HCT116 (cell line): ENCODE results near the gene C1QTNF4. TPM values are rescaled to one million over a fixed set of nuclear protein-coding genes. Genes with fewer than 3 reads are reported as not detected.

Source experiments
- ATAC-seq: fragments of 200-7000 bp; cut with Tn5 transposase; 2 replicates; pipeline ENCODE4 v1.9.1; 2020; ENCODE audit warnings: mild to moderate bottlenecking, moderate library complexity
- BruUV-seq: library from RNA; stranded (reverse); fragments of 400-500 nt; replicated peaks from 2 replicates; lab custom pipeline; 2021; lab: Mats Ljungman, UMichigan
- CTCF ChIA-PET: fragments of 300-600 bp; sonication (Branson Sonifier 250); formaldehyde crosslinking; loops from one replicate; lab custom pipeline; 2021; ENCODE audit warnings: antibody characterized with exemption; lab: Charles Lee
- POLR2A ChIA-PET: fragments of 300-600, 350-600 bp; sonication (Branson Sonifier 250); formaldehyde crosslinking; loops from one replicate; lab custom pipeline; 2021; ENCODE audit warnings: antibody characterized with exemption; lab: Charles Lee
- RAD21 ChIA-PET, 2 experiments: fragments of 300-600 bp; sonication (Branson Sonifier 250); formaldehyde crosslinking; loops; one replicate each; lab custom pipeline; 2023; ENCODE audit warnings: low total read pairs in 2 of 2; ENCODE audit not compliant: uncharacterized antibody in 2 of 2, unreplicated experiment in 2 of 2, low non-redundant PET in 1 of 2; lab: Charles Lee
- DNase-seq: peaks from one replicate; pipeline ENCODE4 v3.0.0-alpha.2; 2010; ENCODE audit warnings: low read depth, low spot score
- H2AFZ ChIP-seq: fragments of 200-600 bp; shearing (Covaris generic), sonication (generic); 2 replicates; pipeline ENCODE4 v1.6.1; 2017; ENCODE audit warnings: low read depth, mixed run types, mixed read lengths, antibody characterized with exemption, low read length; ENCODE audit not compliant: poor library complexity, severe bottlenecking
- H3K27ac ChIP-seq: 2 replicates; pipeline ENCODE4 v1.5.1; 2012; ENCODE audit warnings: low read depth, low read length
- H3K27me3 ChIP-seq: fragments of 200-600 bp; sonication (generic); 2 replicates; pipeline ENCODE4 v1.6.1; 2016; ENCODE audit warnings: mixed run types, low read length, mixed read lengths; ENCODE audit not compliant: insufficient read depth
- H3K36me3 ChIP-seq, 2 experiments: fragments of 200-500 bp in 1 of 2; fragments of 200-600 bp in 1 of 2; sonication (Bioruptor generic) in 1 of 2; sonication (generic) in 1 of 2; 2 replicates each; pipeline versions ENCODE4 v1.5.1 to v1.6.1; 2014 to 2016; ENCODE audit warnings: low read length in 2 of 2, inconsistent platforms in 1 of 2, mixed read lengths in 1 of 2, mixed run types in 1 of 2; ENCODE audit not compliant: insufficient read depth in 2 of 2, control insufficient read depth in 1 of 2
- H3K4me1 ChIP-seq, 2 experiments: fragments of 200-600 bp in 1 of 2; sonication (generic) in 1 of 2; 2 replicates each; pipeline versions ENCODE4 v1.5.1 to v1.6.1; 2012 to 2017; ENCODE audit warnings: low read length in 2 of 2, inconsistent platforms in 1 of 2, mild to moderate bottlenecking in 1 of 2, mixed read lengths in 1 of 2, mixed run types in 1 of 2, moderate library complexity in 1 of 2; ENCODE audit not compliant: insufficient read depth in 2 of 2, control insufficient read depth in 1 of 2
- H3K4me2 ChIP-seq: fragments of 200-600 bp; sonication (generic); 2 replicates; pipeline ENCODE4 v1.6.1; 2017; ENCODE audit warnings: mixed run types, low read length, mixed read lengths
- H3K4me3 ChIP-seq, 2 experiments: fragments of 200-600 bp in 1 of 2; sonication (generic) in 1 of 2; replicated peaks in 1 of 2; 2 replicates each; pipeline ENCODE4 v1.5.1; 2011 to 2016; ENCODE audit warnings: low read length in 2 of 2, control low read depth in 1 of 2, low read depth in 1 of 2, mild to moderate bottlenecking in 1 of 2, mixed read lengths in 1 of 2, mixed run types in 1 of 2
- H3K79me2 ChIP-seq: fragments of 200-600 bp; sonication (generic); 2 replicates; pipeline ENCODE4 v1.6.1; 2017; ENCODE audit warnings: mild to moderate bottlenecking, mixed run types, low read length, moderate library complexity, mixed read lengths; ENCODE audit not compliant: insufficient read depth
- H3K9ac ChIP-seq: fragments of 200-600 bp; sonication (generic); 2 replicates; pipeline ENCODE4 v1.6.1; 2016; ENCODE audit warnings: low read length, mixed read lengths
- H3K9me2 ChIP-seq: fragments of 200-600 bp; sonication (generic), shearing (Covaris generic); 2 replicates; pipeline ENCODE4 v1.6.1; 2017; ENCODE audit warnings: mixed run types, mild to moderate bottlenecking, moderate library complexity; ENCODE audit not compliant: insufficient read depth
- H3K9me3 ChIP-seq, 2 experiments: fragments of 200-500 bp in 1 of 2; fragments of 200-600 bp in 1 of 2; sonication (Bioruptor generic) in 1 of 2; sonication (generic) in 1 of 2; 2 replicates each; pipeline ENCODE4 v1.6.1; 2014 to 2017; ENCODE audit warnings: low read length in 2 of 2, mixed read lengths in 2 of 2, inconsistent platforms in 1 of 2, low read depth in 1 of 2, mild to moderate bottlenecking in 1 of 2, mixed run types in 1 of 2, moderate library complexity in 1 of 2; ENCODE audit not compliant: control insufficient read depth in 1 of 2, insufficient read depth in 1 of 2
- H4K20me1 ChIP-seq: fragments of 200-600 bp; sonication (generic), shearing (Covaris generic); 2 replicates; pipeline ENCODE4 v1.6.1; 2017; ENCODE audit warnings: mixed run types, mild to moderate bottlenecking, moderate library complexity; ENCODE audit not compliant: insufficient read depth
- ATF3 ChIP-seq: IDR thresholded peaks from 2 replicates; pipeline ENCODE4 v1.6.1; 2012
- CBX3 ChIP-seq: IDR thresholded peaks from 2 replicates; pipeline ENCODE4 v1.6.1; 2012; ENCODE audit warnings: low read depth
- EGR1 ChIP-seq: IDR thresholded peaks from 2 replicates; pipeline ENCODE4 v1.6.1; 2012; ENCODE audit warnings: low read depth
- ELF1 ChIP-seq: IDR thresholded peaks from 2 replicates; pipeline ENCODE4 v1.6.1; 2012; ENCODE audit warnings: low read depth, borderline replicate concordance
- EZH2 ChIP-seq: fragments of 200-600 bp; sonication (generic); IDR thresholded peaks from 2 replicates; pipeline ENCODE4 v1.6.1; 2017; ENCODE audit warnings: antibody characterized with exemption, mixed run types
- EZH2phosphoT487 ChIP-seq: fragments of 200-600 bp; IDR thresholded peaks from 2 replicates; pipeline ENCODE4 v1.6.1; 2018; ENCODE audit warnings: antibody characterized with exemption, borderline replicate concordance
- FOSL1 ChIP-seq: IDR thresholded peaks from 2 replicates; pipeline ENCODE4 v1.6.1; 2012; ENCODE audit warnings: low read depth
- JUND ChIP-seq: IDR thresholded peaks from 2 replicates; pipeline ENCODE4 v1.6.1; 2012
- POLR2A ChIP-seq: IDR thresholded peaks from 2 replicates; pipeline ENCODE4 v1.7.0; 2011; ENCODE audit warnings: borderline replicate concordance; ENCODE audit not compliant: insufficient read depth, insufficient read length; ENCODE audit errors: extremely low read depth
- POLR2AphosphoS5 ChIP-seq: IDR thresholded peaks from 2 replicates; pipeline ENCODE4 v1.6.1; 2011; ENCODE audit warnings: mild to moderate bottlenecking, low read depth, low read length, moderate library complexity
- RAD21 ChIP-seq: IDR thresholded peaks from 2 replicates; pipeline ENCODE4 v1.6.1; 2012; ENCODE audit warnings: low read depth, mild to moderate bottlenecking
- SIN3A ChIP-seq: IDR thresholded peaks from 2 replicates; pipeline ENCODE4 v1.6.1; 2012; ENCODE audit warnings: low read depth
- SP1 ChIP-seq: IDR thresholded peaks from 2 replicates; pipeline ENCODE4 v1.6.1; 2012; ENCODE audit warnings: low read depth
- SRF ChIP-seq: IDR thresholded peaks from 2 replicates; pipeline ENCODE4 v1.6.1; 2012; ENCODE audit warnings: low read depth
- TCF7L2 ChIP-seq: IDR thresholded peaks from 2 replicates; pipeline ENCODE4 v1.7.0; 2011; ENCODE audit warnings: borderline replicate concordance, inconsistent platforms; ENCODE audit not compliant: insufficient read depth, insufficient read length; ENCODE audit errors: extremely low read depth
- YY1 ChIP-seq: IDR thresholded peaks from 2 replicates; pipeline ENCODE4 v1.6.1; 2011; ENCODE audit warnings: low read length, low read depth, moderate library complexity, mild to moderate bottlenecking; ENCODE audit not compliant: insufficient replicate concordance; ENCODE audit errors: extremely low read depth
- ZBTB33 ChIP-seq: IDR thresholded peaks from 2 replicates; pipeline ENCODE4 v1.6.1; 2011; ENCODE audit warnings: mild to moderate bottlenecking, low read length, moderate library complexity; ENCODE audit not compliant: insufficient replicate concordance; ENCODE audit errors: extremely low read depth
- ZFX ChIP-seq: fragments of 450-650 bp; IDR thresholded peaks from 2 replicates; pipeline ENCODE4 v1.6.1; 2017
- ZNF274 ChIP-seq: fragments of 200-500 bp; sonication (Bioruptor generic); IDR thresholded peaks from 2 replicates; pipeline ENCODE4 v1.6.1; 2014; ENCODE audit warnings: mild to moderate bottlenecking, low read depth, low read length, inconsistent platforms
- intact Hi-C: fragments of 100-400 bp; cut with micrococcal nuclease; formaldehyde crosslinking; loops from 2 replicates; pipeline ENCODE4 v1.10.0; 2022
- total RNA-seq: library from RNA; stranded (reverse); gene quantifications from one replicate; pipeline ENCODE4 v1.2.1, GENCODE V29; 2021; ENCODE audit not compliant: unreplicated experiment
- TF ChIP-seq, protein P1 (sequence below), 3 experiments: fragments of 200-600 bp in 1 of 3; sonication (generic) in 1 of 3; IDR thresholded peaks in 2 of 3; conservative IDR thresholded peaks in 1 of 3; 2 replicates each; pipeline ENCODE4 v1.5.1; 2012 to 2017; ENCODE audit warnings: low read depth in 2 of 3, low read length in 2 of 3, antibody characterized with exemption in 1 of 3, borderline replicate concordance in 1 of 3, control low read depth in 1 of 3, mild to moderate bottlenecking in 1 of 3, mixed read lengths in 1 of 3, mixed run types in 1 of 3, moderate library complexity in 1 of 3; ENCODE audit not compliant: insufficient read depth in 1 of 3

C1QTNF4 gene
- total RNA-seq, 1 experiment from 2014 or later = 0.34 TPM

- no peak for ATAC-seq
- RAD21 ChIA-PET = no interaction called here
- Histone ChIP-seq H3K9ac (no peak overlapping the region), H3K4me1 (peaks cover 0 to 7% of the 10 kb centered on the region in 2 experiments; a peak in 3 of 4 replicates), H3K9me3 (no peaks in the 10 kb centered on the region), H3K36me3 (peaks cover 43 to 45% of the 10 kb centered on the region in 2 experiments; a peak in 3 of 4 replicates), H3K79me2 (peaks cover 81% of the 10 kb centered on the region), H3K9me2 (no peaks in the 10 kb centered on the region), H2AFZ (no peak overlapping the region), H3K4me2 (no peak overlapping the region)
- no TSS peak for BruUV-seq
- CTCF ChIA-PET = no interaction called here
- POLR2A ChIA-PET = no interaction called here
- no peak for TF ChIP-seq ATF3
- TF ChIP-seq SIN3A = no peak
- no peak for TF ChIP-seq EGR1
- TF ChIP-seq CBX3 = no peak
- TF ChIP-seq ZNF274 = no peak
- no peak for TF ChIP-seq ZBTB33
- no peak for TF ChIP-seq ELF1
- TF ChIP-seq YY1 = no peak
- TF ChIP-seq EZH2 = no peak
- TF ChIP-seq RAD21 = no peak
- TF ChIP-seq ZFX = no peak
- TF ChIP-seq, protein P1, sequence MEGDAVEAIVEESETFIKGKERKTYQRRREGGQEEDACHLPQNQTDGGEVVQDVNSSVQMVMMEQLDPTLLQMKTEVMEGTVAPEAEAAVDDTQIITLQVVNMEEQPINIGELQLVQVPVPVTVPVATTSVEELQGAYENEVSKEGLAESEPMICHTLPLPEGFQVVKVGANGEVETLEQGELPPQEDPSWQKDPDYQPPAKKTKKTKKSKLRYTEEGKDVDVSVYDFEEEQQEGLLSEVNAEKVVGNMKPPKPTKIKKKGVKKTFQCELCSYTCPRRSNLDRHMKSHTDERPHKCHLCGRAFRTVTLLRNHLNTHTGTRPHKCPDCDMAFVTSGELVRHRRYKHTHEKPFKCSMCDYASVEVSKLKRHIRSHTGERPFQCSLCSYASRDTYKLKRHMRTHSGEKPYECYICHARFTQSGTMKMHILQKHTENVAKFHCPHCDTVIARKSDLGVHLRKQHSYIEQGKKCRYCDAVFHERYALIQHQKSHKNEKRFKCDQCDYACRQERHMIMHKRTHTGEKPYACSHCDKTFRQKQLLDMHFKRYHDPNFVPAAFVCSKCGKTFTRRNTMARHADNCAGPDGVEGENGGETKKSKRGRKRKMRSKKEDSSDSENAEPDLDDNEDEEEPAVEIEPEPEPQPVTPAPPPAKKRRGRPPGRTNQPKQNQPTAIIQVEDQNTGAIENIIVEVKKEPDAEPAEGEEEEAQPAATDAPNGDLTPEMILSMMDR (IDR thresholded peaks at IDR 0.05 in 2 of 3, conservative IDR thresholded peaks at IDR 0.05 in 1 of 3; ENCODE audit: borderline replicate concordance in 1 of 3, insufficient read depth in 1 of 3, low read depth in 2 of 3, low read length in 2 of 3) = no peak
- no peak for TF ChIP-seq FOSL1
- TF ChIP-seq JUND = no peak
- TF ChIP-seq POLR2AphosphoS5 = no peak
- TF ChIP-seq TCF7L2 = no peak
- no peak for TF ChIP-seq POLR2A
- TF ChIP-seq EZH2phosphoT487 = no peak
- TF ChIP-seq SRF = no peak
- no peak for TF ChIP-seq SP1
- TF ChIP-seq, all 23 proteins: peak for 0
- DNase-seq = no peak
- intact Hi-C loops = no loop called here
- no peaks in the 10 kb centered on the region for H3K27me3 ChIP-seq
- no peak overlapping the region for H3K27ac ChIP-seq
- H4K20me1 ChIP-seq = no peaks in the 10 kb centered on the region
- no peak overlapping the region for H3K4me3 ChIP-seq
Measured at GRCh38 chr11:47571357-47571729, 22.9 kb downstream of the C1QTNF4 start.
